Measurements from ENCODE around the gene CHD9.

DNA sequence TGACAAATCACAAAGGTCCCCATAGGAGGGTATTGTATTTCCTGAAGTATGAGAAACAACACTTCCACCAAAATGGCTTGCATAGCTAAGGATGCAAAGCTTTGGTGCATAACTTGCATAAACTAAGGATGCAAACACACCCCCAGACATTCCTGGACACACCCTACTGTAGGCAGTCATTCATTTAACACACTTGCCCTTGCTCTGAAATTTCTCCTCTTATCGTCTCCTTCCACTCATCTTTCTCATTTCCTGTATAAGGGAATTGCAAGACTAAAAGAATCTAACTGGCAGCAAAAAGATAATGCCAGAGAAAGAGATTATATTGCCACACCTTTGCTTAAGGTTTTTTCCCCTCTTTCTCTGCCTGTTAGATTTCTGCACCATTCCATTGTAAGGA lies 28.3 kb downstream of the CHD9 start:
- TF ChIP-seq MTA2 (IDR thresholded peaks at IDR 0.05; ENCODE audit: low read depth) (no peak), BRCA1 (IDR thresholded peaks at IDR 0.05) (no peak), BRCA1 (CRISPR knock-in tag; IDR thresholded peaks at IDR 0.05) (no peak)
